Left lung (tissue), 10 donors: ENCODE data around the gene GON4L. TPM values are rescaled to one million over a fixed set of nuclear protein-coding genes. Genes with fewer than 3 reads are reported as not detected.

Experiments
- ATAC-seq: fragments of 200-7000 bp; cut with Tn5 transposase; one replicate; pipeline ENCODE4 v1.9.1; 2020; ENCODE audit warnings: moderate library complexity
- DNase-seq, 4 donors: peaks; one replicate each; pipeline ENCODE4 v3.0.0-alpha.2; 2013 to 2020
- H3K27ac ChIP-seq, 2 donors: fragments of 200-600 bp; sonication (generic) in 1 of 2; one replicate each; pipeline versions ENCODE4 v1.5.0 to v1.8.0; 2020 to 2021
- H3K27me3 ChIP-seq, 2 donors: fragments of 200-600 bp; sonication (generic) in 1 of 2; one replicate each; pipeline versions ENCODE4 v1.5.0 to v1.8.0; 2020 to 2021
- H3K36me3 ChIP-seq, 2 donors: fragments of 200-600 bp; sonication (generic) in 1 of 2; one replicate each; pipeline versions ENCODE4 v1.5.0 to v1.8.0; 2020 to 2021
- H3K4me1 ChIP-seq, 2 donors: fragments of 200-600 bp; one replicate each; pipeline ENCODE4 v1.8.0; 2021
- H3K4me3 ChIP-seq, 2 donors: fragments of 200-600 bp; sonication (generic) in 1 of 2; one replicate each; pipeline versions ENCODE4 v1.5.0 to v1.8.0; 2020 to 2021; ENCODE audit warnings: mild to moderate bottlenecking in 1 of 2
- H3K9me3 ChIP-seq, 2 donors: fragments of 200-600 bp; sonication (generic) in 1 of 2; one replicate each; pipeline versions ENCODE4 v1.5.0 to v1.8.0; 2020 to 2021
- CTCF ChIP-seq, 2 donors: fragments of 200-600 bp; sonication (generic) in 1 of 2; IDR thresholded peaks; one replicate each; pipeline versions ENCODE4 v1.5.0 to v1.8.0; 2021; ENCODE audit warnings: antibody characterized with exemption in 2 of 2
- intact Hi-C, 2 donors: fragments of 100-400 bp; cut with DNase I; formaldehyde crosslinking; loops; one replicate each; pipeline versions ENCODE4 v1.11.2 to v1.14.2; 2022
- polyA plus RNA-seq, 6 donors: library from polyadenylated mRNA; unstranded; fragments of 120-200 nt; gene quantifications; one replicate each; pipeline ENCODE4 v1.2.1, GENCODE V29; 2013; ENCODE audit not compliant: insufficient read length in 6 of 6
- total RNA-seq, 2 donors: library from RNA; stranded (reverse); fragmentation: NEBNext Ultra II Directional; extraction: Animal tissue kit (Norgen Biotek cat#: 25700); gene quantifications; one replicate each; pipeline ENCODE4 v1.2.1, GENCODE V29; 2021
- donor health status: DM: no; HTN: yes; CAD: no.
- donor health status: DM: no; HTN: no; CAD: no.

Gene GON4L
- total and polyA plus RNA-seq, 8 donors: 41.8 to 74.4 (median 62.8) TPM

- ATAC-seq: peak; percentile 75
- no peaks in the 10 kb centered on the region for H3K27me3 ChIP-seq
- intact Hi-C loops: no loop called here
- no peaks in the 10 kb centered on the region for H3K4me1 ChIP-seq
- H3K36me3 ChIP-seq: no peaks in the 10 kb centered on the region
- no peak overlapping the region for H3K4me3 ChIP-seq
- peak in 2 of 4 donors; percentile 40 for DNase-seq
- H3K27ac ChIP-seq: no peak overlapping the region
- no peak for TF ChIP-seq CTCF (IDR thresholded peaks at IDR 0.05)
- H3K9me3 ChIP-seq: no peaks in the 10 kb centered on the region
Observed at GRCh38 chr1:155873860-155874259, 16.8 kb upstream of the GON4L start.

DNA sequence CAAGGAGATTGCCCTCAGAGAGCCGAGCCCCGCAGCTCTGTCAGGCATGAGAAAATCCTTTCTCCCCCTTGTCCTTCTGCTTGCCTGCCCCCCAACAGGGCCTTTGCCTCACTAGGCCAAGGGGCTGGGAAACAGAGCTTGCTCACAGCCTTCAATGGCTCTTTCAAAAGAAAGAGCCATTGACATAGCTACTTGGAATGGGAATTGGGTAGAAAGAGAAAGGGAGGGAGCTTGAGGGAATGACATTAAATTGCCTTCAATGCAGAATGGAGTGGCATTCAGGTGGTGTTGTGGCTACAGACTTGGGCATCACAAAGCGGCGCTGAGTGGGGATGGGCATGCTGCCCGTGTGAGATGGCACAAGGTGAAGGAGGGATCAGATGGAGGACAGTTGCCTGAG, 15.5 kb upstream of the GON4L start:
- no peak for ATAC-seq
- intact Hi-C loops: no loop called here

GRCh38 chr1:155871390-155871789, 14.4 kb upstream of the GON4L start:
- Histone ChIP-seq H3K27ac (no peak overlapping the region), H3K36me3 (no peaks in the 10 kb centered on the region), H3K9me3 (no peaks in the 10 kb centered on the region), H3K27me3 (no peaks in the 10 kb centered on the region), H3K4me3 (no peak overlapping the region), H3K4me1 (no peaks in the 10 kb centered on the region)
- TF ChIP-seq CTCF (IDR thresholded peaks at IDR 0.05): no peak
- intact Hi-C loops: no loop called here
- ATAC-seq (no peak), DNase-seq (peak in 2 of 4 donors; percentile 23 to 52)

More for the DNA sequence above, 15.5 kb upstream of the GON4L start:
- no peak overlapping the region for H3K27ac ChIP-seq
- no peaks in the 10 kb centered on the region for H3K9me3 ChIP-seq
- TF ChIP-seq CTCF (IDR thresholded peaks at IDR 0.05): no peak
- DNase-seq: no peak
- no peaks in the 10 kb centered on the region for H3K27me3 ChIP-seq
- no peaks in the 10 kb centered on the region for H3K4me1 ChIP-seq
- no peak overlapping the region for H3K4me3 ChIP-seq
- H3K36me3 ChIP-seq: no peaks in the 10 kb centered on the region

- Histone ChIP-seq H3K9me3 (no peaks in the 10 kb centered on the region), H3K4me3 (no peak overlapping the region), H3K4me1 (no peaks in the 10 kb centered on the region), H3K27ac (no peak overlapping the region), H3K36me3 (no peaks in the 10 kb centered on the region), H3K27me3 (no peaks in the 10 kb centered on the region)
- no peak for TF ChIP-seq CTCF (IDR thresholded peaks at IDR 0.05)
- ATAC-seq (no peak), DNase-seq (no peak)
- intact Hi-C loops: no loop called here
Observed at GRCh38 chr1:155867766-155868165, 10.8 kb upstream of the GON4L start.

GRCh38 chr1:155864393-155864792, 7.4 kb upstream of the GON4L start:
- H3K4me1 ChIP-seq: peaks cover 0 to 17% of the 10 kb centered on the region in 2 donors
- intact Hi-C loops: no loop called here
- H3K9me3 ChIP-seq: no peaks in the 10 kb centered on the region
- no peak for ATAC-seq
- no peak for DNase-seq
- TF ChIP-seq CTCF (IDR thresholded peaks at IDR 0.05): no peak
- no peak overlapping the region for H3K27ac ChIP-seq
- peaks cover 0 to 5% of the 10 kb centered on the region in 2 donors for H3K27me3 ChIP-seq
- no peaks in the 10 kb centered on the region for H3K36me3 ChIP-seq
- no peak overlapping the region for H3K4me3 ChIP-seq
